Prostate gland (tissue), 2 donors: ENCODE results near the gene JAKMIP2.

Experiments
- CTCF ChIP-seq, 4 experiments: fragments of 200-600 bp in 2 of 4; fragments of 450-650 bp in 2 of 4; sonication (generic) in 2 of 4; IDR thresholded peaks; 1 replicate in 3 of 4; 2 replicates in 1 of 4; pipeline ENCODE4 v1.5.1; 2016 to 2019; ENCODE audit warnings: antibody characterized with exemption in 4 of 4, mild to moderate bottlenecking in 2 of 4, moderate library complexity in 2 of 4
- POLR2A ChIP-seq: fragments of 450-650 bp; IDR thresholded peaks from one replicate; pipeline ENCODE4 v1.6.1; 2016; ENCODE audit warnings: antibody characterized with exemption, mild to moderate bottlenecking
- POLR2AphosphoS5 ChIP-seq: sonication (generic); formaldehyde crosslinking; IDR thresholded peaks from one replicate; pipeline ENCODE4 v1.6.1; 2017; ENCODE audit warnings: antibody characterized with exemption

GRCh38 chr5:147763791-147764525, 18.6 kb downstream of the JAKMIP2 start:
- TF ChIP-seq CTCF (IDR thresholded peaks at IDR 0.05) (no peak), POLR2AphosphoS5 (no peak), POLR2A (no peak)
